DOHH2 (cell line): ENCODE results near the gene MKNK2.

Experiments
- CTCF ChIP-seq: fragments of 200-600 bp; sonication (generic); IDR thresholded peaks from one replicate; pipeline ENCODE4 v1.5.1; 2014; ENCODE audit warnings: antibody characterized with exemption, mild to moderate bottlenecking, low read depth, low read length; ENCODE audit not compliant: poor library complexity, severe bottlenecking
- EZH2phosphoT487 ChIP-seq: fragments of 200-600 bp; sonication (generic); IDR thresholded peaks from 2 replicates; pipeline ENCODE4 v1.6.1; 2017; ENCODE audit warnings: borderline replicate concordance, mild to moderate bottlenecking, antibody characterized with exemption, low read length, moderate library complexity, mixed read lengths

GRCh38 chr19:1999856-2000515, 51.1 kb downstream of the MKNK2 start:
- no peak for TF ChIP-seq EZH2phosphoT487
- no peak for TF ChIP-seq CTCF
